ENCODE data around the gene ZIM2. TPM values are rescaled to one million over a fixed set of nuclear protein-coding genes. Genes with fewer than 3 reads are reported as not detected.

The ZIM2 gene
- total and polyA plus RNA-seq, 10 of the 15 experiments (the other 5 are each of a cell fraction or from before 2014, with no cell fraction given) = not detected

- no peak overlapping the region for H3K9ac ChIP-seq (ENCODE audit: control insufficient read depth, insufficient read depth, low read length)
- ChIA-PET RAD21 (ENCODE audit: unreplicated experiment) (no interaction called here), POLR2A (no interaction called here), CTCF (no interaction called here), SMC1A (ENCODE audit: uncharacterized antibody, unreplicated experiment) (no interaction called here)
- no peaks in the 10 kb centered on the region for H3K4me1 ChIP-seq (ENCODE audit: control insufficient read depth, insufficient read depth, low read length)
- in situ Hi-C loops (cut with MboI) = no loop called here
- 27% methylated on average over 8 of the region's 8 CpGs for WGBS (ENCODE audit: insufficient coverage, insufficient replicate concordance, low lambda C conversion rate, missing lambda C conversion rate)
- H3K27me3 ChIP-seq (replicated peaks in 1 of 2; ENCODE audit: control insufficient read depth in 2 of 2, insufficient read depth in 2 of 2, low read length in 1 of 2) = no peaks in the 10 kb centered on the region
- H3K4me3 ChIP-seq = no peak overlapping the region
- ATAC-seq (no peak), FAIRE-seq (no peak), DNase-seq (ENCODE audit: low read depth, low spot score) (no peak)
- BruUV-seq (replicated peaks) = no TSS peak
- TF ChIP-seq EGR1 (IDR thresholded peaks at IDR 0.05; ENCODE audit: borderline replicate concordance in 1 of 2, low read depth in 2 of 2, low read length in 2 of 2) = no peak
- intact Hi-C loops (cut with micrococcal nuclease; ENCODE audit: unreplicated experiment) = no loop called here
- no peaks in the 10 kb centered on the region for H3K79me2 ChIP-seq (ENCODE audit: control insufficient read depth, insufficient read depth, low read length)
- no peaks in the 10 kb centered on the region; the same call in 1 of the 3 replicates for H3K9me3 ChIP-seq (replicated peaks; ENCODE audit: control insufficient read depth, insufficient read depth, low read length)
- H3K36me3 ChIP-seq (ENCODE audit: control insufficient read depth in 2 of 2, insufficient read depth in 2 of 2, low read length in 1 of 2) = no peaks in the 10 kb centered on the region
- H4K20me1 ChIP-seq (ENCODE audit: control insufficient read depth, insufficient read depth) = no peaks in the 10 kb centered on the region
- no peak overlapping the region for H3K27ac ChIP-seq (ENCODE audit: control insufficient read depth, insufficient read depth)
- H3K4me2 ChIP-seq (ENCODE audit: control insufficient read depth, insufficient read depth) = no peak overlapping the region
- H2AFZ ChIP-seq (ENCODE audit: control insufficient read depth, low read depth, low read length) = no peak overlapping the region
These were observed 29.4 kb upstream of the ZIM2 start for GRCh38 chr19:56869886-56870285.

GRCh38 chr19:56868446-56868845 is 27.9 kb upstream of the ZIM2 start:
- Histone ChIP-seq H3K4me1 (ENCODE audit: control insufficient read depth, insufficient read depth, low read length) (no peaks in the 10 kb centered on the region), H2AFZ (ENCODE audit: control insufficient read depth, low read depth, low read length) (no peak overlapping the region), H3K27me3 (replicated peaks in 1 of 2; ENCODE audit: control insufficient read depth in 2 of 2, insufficient read depth in 2 of 2, low read length in 1 of 2) (no peaks in the 10 kb centered on the region), H3K4me2 (ENCODE audit: control insufficient read depth, insufficient read depth) (no peak overlapping the region), H3K9me3 (replicated peaks; ENCODE audit: control insufficient read depth, insufficient read depth, low read length) (no peaks in the 10 kb centered on the region; the same call in 2 of the 3 replicates), H3K27ac (ENCODE audit: control insufficient read depth, insufficient read depth) (no peak overlapping the region), H3K9ac (ENCODE audit: control insufficient read depth, insufficient read depth, low read length) (no peak overlapping the region), H3K4me3 (no peak overlapping the region), H3K36me3 (ENCODE audit: control insufficient read depth in 2 of 2, insufficient read depth in 2 of 2, low read length in 1 of 2) (no peaks in the 10 kb centered on the region), H4K20me1 (ENCODE audit: control insufficient read depth, insufficient read depth) (no peaks in the 10 kb centered on the region), H3K79me2 (ENCODE audit: control insufficient read depth, insufficient read depth, low read length) (no peaks in the 10 kb centered on the region)
- ChIA-PET POLR2A (no interaction called here), SMC1A (ENCODE audit: uncharacterized antibody, unreplicated experiment) (no interaction called here), CTCF (no interaction called here), RAD21 (ENCODE audit: unreplicated experiment) (no interaction called here)
- BruUV-seq (replicated peaks) = no TSS peak
- ATAC-seq (no peak), FAIRE-seq (no peak), DNase-seq (ENCODE audit: low read depth, low spot score) (no peak)
- TF ChIP-seq CBX5 (IDR thresholded peaks at IDR 0.05; ENCODE audit: low read depth) = no peak
- TF ChIP-seq RBBP5 (conservative IDR thresholded peaks at IDR 0.05) = no peak
- no peak for TF ChIP-seq PKNOX1 (IDR thresholded peaks at IDR 0.05)
- TF ChIP-seq BHLHE40 (IDR thresholded peaks at IDR 0.05; ENCODE audit: borderline replicate concordance in 1 of 2, low read depth in 2 of 2, low read length in 1 of 2) = no peak
- no peak for TF ChIP-seq KLF5 (IDR thresholded peaks at IDR 0.05; ENCODE audit: partially characterized antibody)
- TF ChIP-seq E2F8 (IDR thresholded peaks at IDR 0.05; ENCODE audit: low read depth, partially characterized antibody) = no peak
- TF ChIP-seq SIN3A (IDR thresholded peaks at IDR 0.05; ENCODE audit: low read depth, low read length) = no peak
- no peak for TF ChIP-seq ZNF622 (IDR thresholded peaks at IDR 0.05)
- no peak for TF ChIP-seq SMAD5 (IDR thresholded peaks at IDR 0.05; ENCODE audit: low read depth)
- TF ChIP-seq MTA3 (IDR thresholded peaks at IDR 0.05; ENCODE audit: borderline replicate concordance, low read length) = no peak
- TF ChIP-seq HDGF (IDR thresholded peaks at IDR 0.05) = no peak
- TF ChIP-seq HDAC2 (IDR thresholded peaks at IDR 0.05) = no peak
- 43% methylated on average over 1 of the region's 1 CpG for WGBS (ENCODE audit: insufficient coverage, insufficient replicate concordance, low lambda C conversion rate, missing lambda C conversion rate)
- in situ Hi-C loops (cut with MboI) = no loop called here
- intact Hi-C loops (cut with micrococcal nuclease; ENCODE audit: unreplicated experiment) = no loop called here
